HT-29 (cell line): Measurements from ENCODE around the gene STYXL1. TPM values are rescaled to one million over a fixed set of nuclear protein-coding genes. Genes with fewer than 3 reads are reported as not detected.
A peak's percentile ranks its signal among the peaks of the same experiment; 100 is the strongest.

Source experiments
- DNase-seq: peaks from one replicate; pipeline ENCODE4 v3.0.0-alpha.2; 2015; ENCODE audit warnings: low spot score
- small RNA-seq: library from RNA; depleted of rRNA; stranded (forward); fragments of <200 nt; gene quantifications from one replicate; pipeline ENCODE3, GENCODE V24; 2014
- total RNA-seq: library from RNA; depleted of rRNA; stranded (reverse); fragments of >200 nt; shearing (Covaris generic); gene quantifications from 2 replicates; pipeline ENCODE4 v1.2.3, GENCODE V29; 2014; rRNA removed

Gene STYXL1
- total RNA-seq, 1 experiment from 2014 or later = 38.3 TPM

DNA sequence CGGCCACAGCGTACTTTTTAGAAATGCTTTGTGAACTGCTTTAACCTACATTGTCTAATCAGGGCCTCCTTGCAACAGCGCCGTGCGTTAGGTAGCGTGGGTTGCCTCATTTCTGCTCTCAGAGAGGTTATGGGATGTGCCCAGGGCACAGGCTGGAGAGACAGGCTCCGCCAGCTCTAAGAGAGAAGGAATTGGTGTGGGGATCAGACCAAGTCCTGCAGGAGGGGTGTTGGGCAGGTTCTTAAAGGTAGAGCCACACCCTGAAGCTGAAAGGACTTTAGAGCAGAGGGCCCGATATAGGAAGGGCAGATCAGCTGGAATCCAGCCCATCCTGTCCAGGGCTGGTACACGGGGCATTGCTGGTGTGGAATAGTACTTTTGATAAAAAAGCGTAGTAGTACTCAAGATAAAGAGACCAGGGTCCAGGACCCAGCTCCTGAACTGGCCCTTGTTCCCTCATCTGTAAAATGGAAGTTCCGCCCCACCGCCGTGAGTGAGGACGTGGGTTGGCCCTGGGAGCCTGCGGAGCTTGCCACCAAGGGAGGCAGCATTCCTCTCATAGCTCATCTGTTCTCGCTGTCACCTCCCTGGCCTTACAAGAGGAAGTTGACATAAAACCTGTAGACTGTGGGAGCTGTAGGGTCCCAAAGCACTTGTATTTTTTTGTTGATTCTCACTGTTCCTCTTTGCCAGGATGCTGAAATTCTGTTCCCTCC, 90.6 kb downstream of the STYXL1 start:
- DNase-seq = peak; percentile 96

DNA sequence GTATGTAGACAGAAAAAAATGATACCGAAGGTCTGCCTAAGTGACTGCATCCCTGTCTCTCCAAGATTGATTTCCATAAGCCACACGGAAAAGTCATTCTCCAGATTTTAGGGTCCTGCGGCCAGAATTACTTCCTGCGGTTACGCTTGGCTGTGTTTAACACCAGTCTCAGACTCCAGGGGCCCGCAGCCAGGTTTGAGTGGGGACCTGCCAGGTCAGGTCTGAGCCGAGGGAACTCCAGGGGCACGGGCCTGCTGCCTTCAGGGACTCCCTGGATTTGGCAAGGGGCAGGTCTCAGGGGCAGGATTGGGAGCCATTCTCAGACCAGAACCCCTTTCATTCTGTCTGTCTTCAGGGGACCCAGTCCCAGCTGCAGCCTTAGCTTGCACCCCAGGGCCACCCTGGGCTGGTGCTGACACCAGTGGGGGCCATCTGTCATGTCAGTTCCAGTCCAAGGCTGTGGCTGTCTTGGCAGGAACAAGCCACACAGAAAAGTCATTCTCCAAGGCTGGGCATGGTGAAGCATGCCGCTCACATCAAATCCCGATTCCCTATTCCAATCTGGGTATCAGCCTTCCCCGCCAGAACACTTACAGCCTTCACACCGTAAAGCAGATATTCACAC, 92.4 kb downstream of the STYXL1 start:
- DNase-seq = no peak

DNA sequence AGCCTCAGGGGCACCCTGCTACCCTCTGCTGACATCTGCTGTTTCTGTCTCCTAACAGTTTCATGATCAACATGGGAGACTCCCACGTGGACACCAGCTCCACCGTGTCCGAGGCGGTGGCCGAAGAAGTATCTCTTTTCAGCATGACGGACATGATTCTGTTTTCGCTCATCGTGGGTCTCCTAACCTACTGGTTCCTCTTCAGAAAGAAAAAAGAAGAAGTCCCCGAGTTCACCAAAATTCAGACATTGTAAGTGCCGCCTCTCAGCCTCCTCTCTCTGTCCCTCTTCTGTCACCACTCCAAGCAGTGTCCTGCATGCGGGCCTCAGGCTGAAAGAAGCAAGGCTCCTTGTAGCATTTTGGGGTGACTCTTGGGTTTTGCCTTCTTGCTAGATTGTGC, 93.9 kb downstream of the STYXL1 start:
- no peak for DNase-seq

DNA sequence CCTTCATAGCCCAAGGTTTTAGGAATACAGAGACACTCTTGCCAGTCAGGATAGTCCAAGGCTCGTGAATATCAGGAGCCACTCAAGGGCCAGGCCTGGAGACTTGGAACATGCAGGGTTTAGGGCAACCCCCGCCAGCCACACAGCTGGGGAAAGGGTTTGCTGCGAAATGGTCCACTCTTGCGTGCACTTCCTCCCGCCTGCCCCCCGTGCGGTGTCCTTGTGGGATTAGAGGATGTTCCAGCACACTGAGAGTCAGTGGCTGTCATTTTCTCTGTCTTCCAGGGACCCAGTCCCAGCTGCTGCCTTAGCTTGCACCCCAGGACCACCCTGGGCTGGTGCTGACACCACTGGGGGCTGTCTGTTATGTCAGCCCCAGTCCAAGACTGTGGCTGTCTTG, 94.4 kb downstream of the STYXL1 start:
- DNase-seq = no peak

DNA sequence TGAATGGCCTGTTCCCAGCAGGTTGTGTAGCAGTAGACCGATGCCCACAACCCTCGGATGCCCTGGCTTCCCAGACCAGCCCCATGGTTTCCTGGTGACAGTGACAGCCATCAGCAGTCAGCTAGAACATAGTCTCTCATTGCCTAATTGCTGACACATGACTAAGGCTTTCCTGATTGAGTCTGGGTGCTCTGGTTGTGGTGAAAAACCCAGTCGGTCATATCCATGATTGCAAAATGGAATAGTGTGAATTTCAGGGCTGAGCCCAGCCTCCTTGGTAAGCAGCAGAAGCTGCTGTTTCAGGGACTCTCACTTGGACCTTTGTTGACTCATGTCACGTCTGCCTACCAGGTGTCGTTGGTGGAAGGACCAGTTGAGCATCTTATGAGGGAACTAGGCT, 96.3 kb downstream of the STYXL1 start:
- DNase-seq = no peak

DNA sequence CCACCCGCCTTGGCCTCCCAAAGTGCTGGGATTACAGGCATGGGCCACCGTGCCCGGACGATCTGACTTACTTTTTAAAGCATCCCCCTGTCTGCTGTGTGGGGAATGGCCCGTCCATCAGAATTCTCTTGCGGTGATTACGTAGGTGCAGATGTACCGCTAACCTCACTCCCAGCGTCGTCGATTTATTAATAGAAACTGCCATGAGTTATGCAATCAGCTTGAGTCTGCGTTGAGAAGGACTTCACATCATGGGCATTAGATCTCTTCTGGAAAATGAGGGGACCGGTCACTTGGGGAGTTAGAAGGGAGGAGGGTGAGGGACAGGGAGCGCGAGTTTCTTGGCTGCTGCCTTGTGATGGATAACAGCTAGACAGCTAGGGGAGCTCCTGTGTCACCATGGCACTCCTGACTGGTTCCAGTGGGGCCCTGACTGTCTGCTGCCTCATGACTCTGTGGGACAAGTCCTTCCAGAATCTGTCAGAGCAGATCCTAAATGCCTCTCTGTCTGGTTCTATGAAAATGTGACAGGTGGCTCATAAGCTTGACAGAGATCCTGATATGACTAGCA, 97.6 kb downstream of the STYXL1 start:
- peak; percentile 14 for DNase-seq

DNA sequence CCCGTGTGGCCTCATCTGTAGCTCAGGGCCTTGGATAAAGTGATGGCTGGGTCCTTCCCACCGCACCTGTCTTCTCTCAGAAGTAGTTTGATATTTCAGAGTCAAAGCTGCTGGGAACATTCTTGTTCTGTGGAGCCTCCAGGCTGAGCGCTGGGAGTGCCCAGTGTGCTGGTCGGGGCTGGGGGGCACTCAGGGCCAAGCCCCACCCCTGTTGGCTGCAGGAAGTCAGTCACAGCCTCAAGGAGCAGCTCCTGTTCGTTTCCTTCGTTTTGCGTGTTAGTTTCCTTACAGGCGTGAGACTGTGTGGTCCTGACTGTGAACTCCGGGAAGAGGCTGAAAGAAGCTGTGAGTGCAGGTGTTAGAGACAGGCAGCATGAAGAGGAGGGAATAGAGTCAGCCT, 99.6 kb downstream of the STYXL1 start:
- no peak for DNase-seq

Small RNA genes within 50 kb of the gene (small RNA-seq; reads per million reads assigned to genes)
- gene RNU6-863P = not detected

Other genes starting within 250 kb of the STYXL1 start
- not detected in 2 replicates for gene CCL24, start 234.2 kb downstream of the STYXL1 start, total RNA-seq
- 53.8 and 58.7 TPM in 2 replicates for gene RHBDD2, start 169.0 kb downstream of the STYXL1 start, total RNA-seq
- 222 and 263 TPM in 2 replicates for gene POR, start 132.8 kb downstream of the STYXL1 start, total RNA-seq
- gene TMEM120A, start 53.4 kb downstream of the STYXL1 start, total RNA-seq = 29.3 and 32.8 TPM in 2 replicates
- gene MDH2, start 106 bp upstream of the STYXL1 start, total RNA-seq = 188 and 199 TPM in 2 replicates
- gene SRRM3, start 153.9 kb upstream of the STYXL1 start, total RNA-seq = 0.05 TPM in 1 of 2 replicates, not detected in the other